DND-41 (cell line): ENCODE data around the gene REXO4.
A peak's percentile ranks its signal among the peaks of the same experiment; 100 is the strongest.

Experiments used
- ATAC-seq: fragments of 200-7000 bp; cut with Tn5 transposase; 3 replicates; pipeline ENCODE4 v1.9.1; 2021; ENCODE audit warnings: low read depth; ENCODE audit not compliant: insufficient read depth
- DNase-seq: peaks from one replicate; pipeline ENCODE4 v3.0.0-alpha.2; 2020
- H2AFZ ChIP-seq: 2 replicates; pipeline ENCODE4 v1.6.0; 2012; ENCODE audit warnings: low read depth, low read length
- H3K27ac ChIP-seq: 2 replicates; pipeline ENCODE4 v1.5.1; 2012; ENCODE audit warnings: low read length, inconsistent platforms
- H3K27me3 ChIP-seq: fragments of 200-600 bp; sonication (generic); 2 replicates; pipeline ENCODE4 v1.6.0; 2012; ENCODE audit warnings: low read length, mild to moderate bottlenecking, inconsistent platforms; ENCODE audit not compliant: insufficient read depth, poor library complexity
- H3K36me3 ChIP-seq: 2 replicates; pipeline ENCODE4 v1.5.1; 2012; ENCODE audit warnings: low read length, inconsistent platforms; ENCODE audit not compliant: insufficient read depth
- H3K4me1 ChIP-seq: 2 replicates; pipeline ENCODE4 v1.5.1; 2012; ENCODE audit warnings: mild to moderate bottlenecking, low read length; ENCODE audit not compliant: insufficient read depth
- H3K4me2 ChIP-seq: 2 replicates; pipeline ENCODE4 v1.6.0; 2012; ENCODE audit warnings: mild to moderate bottlenecking, moderate library complexity, low read length, inconsistent platforms; ENCODE audit not compliant: insufficient read depth
- H3K4me3 ChIP-seq, 2 experiments: fragments of 200-600 bp in 1 of 2; shearing (Covaris generic) in 1 of 2; 2 replicates each; pipeline ENCODE4 v1.5.1; 2012 to 2016; ENCODE audit warnings: inconsistent platforms in 2 of 2, low read length in 2 of 2, mild to moderate bottlenecking in 2 of 2, low read depth in 1 of 2, moderate library complexity in 1 of 2
- H3K79me2 ChIP-seq: 2 replicates; pipeline ENCODE4 v1.6.0; 2012; ENCODE audit warnings: low read length, inconsistent platforms; ENCODE audit not compliant: insufficient read depth
- H3K9ac ChIP-seq: 2 replicates; pipeline ENCODE4 v1.6.0; 2012; ENCODE audit warnings: low read depth, mild to moderate bottlenecking, inconsistent platforms, low read length, moderate library complexity
- H3K9me3 ChIP-seq: 2 replicates; pipeline ENCODE4 v1.5.1; 2012; ENCODE audit warnings: low read length, moderate library complexity, mild to moderate bottlenecking, inconsistent platforms; ENCODE audit not compliant: insufficient read depth, severe bottlenecking
- H4K20me1 ChIP-seq: 2 replicates; pipeline ENCODE4 v1.6.0; 2012; ENCODE audit warnings: low read length; ENCODE audit not compliant: insufficient read depth
- CTCF ChIP-seq: IDR thresholded peaks from 2 replicates; pipeline ENCODE4 v1.5.1; 2012; ENCODE audit warnings: borderline replicate concordance, low read length, moderate library complexity, mild to moderate bottlenecking; ENCODE audit not compliant: poor library complexity, severe bottlenecking; ENCODE audit errors: extremely low read depth
- EZH2 ChIP-seq: IDR thresholded peaks from 3 replicates; pipeline ENCODE4 v1.6.1; 2012; ENCODE audit warnings: borderline replicate concordance, low read depth, mild to moderate bottlenecking, moderate library complexity, low read length, inconsistent platforms; ENCODE audit not compliant: severe bottlenecking

REXO4 gene

GRCh38 chr9:133415170-133415569, 2.6 kb downstream of the REXO4 start:
- peaks cover 60% of the 10 kb centered on the region for H3K36me3 ChIP-seq
- ATAC-seq (no peak), DNase-seq (no peak)
- H3K27ac ChIP-seq: no peak overlapping the region
- H2AFZ ChIP-seq: no peak overlapping the region
- H3K9ac ChIP-seq: no peak overlapping the region
- H4K20me1 ChIP-seq: peaks cover 24% of the 10 kb centered on the region; the same call in 1 of the 2 replicates
- H3K9me3 ChIP-seq: no peaks in the 10 kb centered on the region
- peaks cover 47% of the 10 kb centered on the region for H3K79me2 ChIP-seq
- H3K27me3 ChIP-seq: no peaks in the 10 kb centered on the region
- no peak overlapping the region; a peak in 1 of 4 replicates for H3K4me3 ChIP-seq
- TF ChIP-seq CTCF (no peak), EZH2 (no peak)
- peak overlapping the region; percentile 93; the same call in 1 of the 2 replicates for H3K4me2 ChIP-seq
- H3K4me1 ChIP-seq: peaks cover 38% of the 10 kb centered on the region

GRCh38 chr9:133408042-133408441, 9.8 kb downstream of the REXO4 start:
- ATAC-seq (no peak), DNase-seq (no peak)
- no peak overlapping the region for H3K4me2 ChIP-seq
- H3K27ac ChIP-seq: no peak overlapping the region
- H3K4me3 ChIP-seq: no peak overlapping the region
- no peaks in the 10 kb centered on the region; the same call in 1 of the 2 replicates for H3K79me2 ChIP-seq
- no peak overlapping the region for H2AFZ ChIP-seq
- H3K4me1 ChIP-seq: no peaks in the 10 kb centered on the region
- no peak for TF ChIP-seq CTCF
- no peak for TF ChIP-seq EZH2
- no peaks in the 10 kb centered on the region for H3K27me3 ChIP-seq
- H3K36me3 ChIP-seq: peaks cover 71% of the 10 kb centered on the region
- H3K9me3 ChIP-seq: no peaks in the 10 kb centered on the region
- H4K20me1 ChIP-seq: peaks cover 21% of the 10 kb centered on the region
- H3K9ac ChIP-seq: no peak overlapping the region

GRCh38 chr9:133406480-133407307, 11.1 kb downstream of the REXO4 start:
- ATAC-seq: peak; percentile 87
- no peak overlapping the region for H3K4me2 ChIP-seq
- no peak overlapping the region for H3K9ac ChIP-seq
- no peak overlapping the region for H3K27ac ChIP-seq
- peak; percentile 67 for DNase-seq
- H4K20me1 ChIP-seq: peaks cover 15% of the 10 kb centered on the region
- no peak overlapping the region for H3K4me3 ChIP-seq
- H3K36me3 ChIP-seq: peaks cover 59% of the 10 kb centered on the region
- peak; percentile 85 for TF ChIP-seq CTCF
- no peak for TF ChIP-seq EZH2
- no peak overlapping the region for H2AFZ ChIP-seq
- H3K79me2 ChIP-seq: no peaks in the 10 kb centered on the region
- H3K9me3 ChIP-seq: no peaks in the 10 kb centered on the region
- no peaks in the 10 kb centered on the region for H3K4me1 ChIP-seq
- no peaks in the 10 kb centered on the region for H3K27me3 ChIP-seq
